Measurements from ENCODE around the gene TAGLN3.

Gene TAGLN3

DNA sequence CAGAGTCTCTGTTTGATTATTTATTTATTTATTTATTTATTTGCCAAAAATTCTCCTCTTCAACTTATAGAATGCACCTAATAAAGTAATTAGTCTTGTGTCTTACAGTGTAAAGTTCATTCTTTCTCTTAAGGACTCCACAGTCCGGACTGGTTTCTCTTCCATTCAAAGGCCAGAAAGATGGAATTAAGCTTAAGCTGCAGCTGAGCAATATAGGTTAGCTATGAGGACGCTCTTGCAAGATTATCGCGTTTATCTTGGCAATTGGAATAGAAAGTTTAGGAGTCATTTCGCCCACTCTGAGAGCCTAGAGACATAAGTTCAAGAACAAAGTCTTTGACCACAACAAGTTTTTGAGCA, 15.0 kb downstream of the TAGLN3 start:
- Histone ChIP-seq H3K9me3 (ENCODE audit: control insufficient read depth, insufficient read depth, low read depth, low read length) (no peaks in the 10 kb centered on the region), H3K4me3 (ENCODE audit: low read depth, low read length) (no peak overlapping the region), H3K27ac (ENCODE audit: extremely low read depth, low read depth, low read length) (no peak overlapping the region), H3K36me3 (ENCODE audit: control insufficient read depth in 2 of 2, insufficient read depth in 1 of 2, low read length in 2 of 2) (no peaks in the 10 kb centered on the region), H3K4me1 (ENCODE audit: control insufficient read depth, insufficient read depth, low read length) (no peaks in the 10 kb centered on the region)
- POLR2A ChIA-PET, result interaction anchor here (1.2 to 1.4 kb wide), 2 partner anchors 35 to 153 kb away, joined by 3 to 6 read pairs; partner anchors contain the start of gene ABHD10
- CTCF ChIA-PET, result interaction anchor here (0.6 to 4.2 kb wide), 35 partner anchors 9 to 435 kb away, joined by 3 to 35 read pairs (median 5); partner anchors contain the start of genes ABHD10 and PHLDB2
- TF ChIP-seq ZSCAN30 (tag by site-specific recombination; IDR thresholded peaks at IDR 0.05), result no peak
- TF ChIP-seq MZF1 (tag by site-specific recombination; IDR thresholded peaks at IDR 0.05; ENCODE audit: borderline replicate concordance), result no peak
- TF ChIP-seq ZNF768 (tag by site-specific recombination; IDR thresholded peaks at IDR 0.05), result peak; percentile 44; the same call in 1 of the 2 replicates
- TF ChIP-seq, protein P1, sequence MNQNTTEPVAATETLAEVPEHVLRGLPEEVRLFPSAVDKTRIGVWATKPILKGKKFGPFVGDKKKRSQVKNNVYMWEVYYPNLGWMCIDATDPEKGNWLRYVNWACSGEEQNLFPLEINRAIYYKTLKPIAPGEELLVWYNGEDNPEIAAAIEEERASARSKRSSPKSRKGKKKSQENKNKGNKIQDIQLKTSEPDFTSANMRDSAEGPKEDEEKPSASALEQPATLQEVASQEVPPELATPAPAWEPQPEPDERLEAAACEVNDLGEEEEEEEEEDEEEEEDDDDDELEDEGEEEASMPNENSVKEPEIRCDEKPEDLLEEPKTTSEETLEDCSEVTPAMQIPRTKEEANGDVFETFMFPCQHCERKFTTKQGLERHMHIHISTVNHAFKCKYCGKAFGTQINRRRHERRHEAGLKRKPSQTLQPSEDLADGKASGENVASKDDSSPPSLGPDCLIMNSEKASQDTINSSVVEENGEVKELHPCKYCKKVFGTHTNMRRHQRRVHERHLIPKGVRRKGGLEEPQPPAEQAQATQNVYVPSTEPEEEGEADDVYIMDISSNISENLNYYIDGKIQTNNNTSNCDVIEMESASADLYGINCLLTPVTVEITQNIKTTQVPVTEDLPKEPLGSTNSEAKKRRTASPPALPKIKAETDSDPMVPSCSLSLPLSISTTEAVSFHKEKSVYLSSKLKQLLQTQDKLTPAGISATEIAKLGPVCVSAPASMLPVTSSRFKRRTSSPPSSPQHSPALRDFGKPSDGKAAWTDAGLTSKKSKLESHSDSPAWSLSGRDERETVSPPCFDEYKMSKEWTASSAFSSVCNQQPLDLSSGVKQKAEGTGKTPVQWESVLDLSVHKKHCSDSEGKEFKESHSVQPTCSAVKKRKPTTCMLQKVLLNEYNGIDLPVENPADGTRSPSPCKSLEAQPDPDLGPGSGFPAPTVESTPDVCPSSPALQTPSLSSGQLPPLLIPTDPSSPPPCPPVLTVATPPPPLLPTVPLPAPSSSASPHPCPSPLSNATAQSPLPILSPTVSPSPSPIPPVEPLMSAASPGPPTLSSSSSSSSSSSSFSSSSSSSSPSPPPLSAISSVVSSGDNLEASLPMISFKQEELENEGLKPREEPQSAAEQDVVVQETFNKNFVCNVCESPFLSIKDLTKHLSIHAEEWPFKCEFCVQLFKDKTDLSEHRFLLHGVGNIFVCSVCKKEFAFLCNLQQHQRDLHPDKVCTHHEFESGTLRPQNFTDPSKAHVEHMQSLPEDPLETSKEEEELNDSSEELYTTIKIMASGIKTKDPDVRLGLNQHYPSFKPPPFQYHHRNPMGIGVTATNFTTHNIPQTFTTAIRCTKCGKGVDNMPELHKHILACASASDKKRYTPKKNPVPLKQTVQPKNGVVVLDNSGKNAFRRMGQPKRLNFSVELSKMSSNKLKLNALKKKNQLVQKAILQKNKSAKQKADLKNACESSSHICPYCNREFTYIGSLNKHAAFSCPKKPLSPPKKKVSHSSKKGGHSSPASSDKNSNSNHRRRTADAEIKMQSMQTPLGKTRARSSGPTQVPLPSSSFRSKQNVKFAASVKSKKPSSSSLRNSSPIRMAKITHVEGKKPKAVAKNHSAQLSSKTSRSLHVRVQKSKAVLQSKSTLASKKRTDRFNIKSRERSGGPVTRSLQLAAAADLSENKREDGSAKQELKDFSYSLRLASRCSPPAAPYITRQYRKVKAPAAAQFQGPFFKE (tag by site-specific recombination; IDR thresholded peaks at IDR 0.05; ENCODE audit: borderline replicate concordance), result no peak

DNA sequence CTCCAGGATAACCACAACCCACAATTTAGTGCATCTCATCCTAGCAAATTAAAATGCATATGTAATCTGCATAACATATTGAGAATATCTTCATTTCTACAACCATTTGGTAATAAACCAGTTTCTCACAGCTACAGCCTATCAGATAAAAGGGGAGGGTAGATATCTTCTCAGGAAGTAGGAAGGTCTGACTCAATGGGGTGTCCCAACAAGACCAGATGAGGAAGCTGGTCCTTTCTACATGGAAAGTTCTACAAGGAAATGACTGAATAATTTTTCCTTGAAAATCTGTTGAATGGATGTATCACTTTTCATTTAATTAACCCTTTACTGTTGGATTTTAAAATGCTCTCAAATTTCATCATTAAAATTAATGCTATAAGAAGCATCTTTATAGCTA, 18.4 kb downstream of the TAGLN3 start:
- no peaks in the 10 kb centered on the region for H3K36me3 ChIP-seq (ENCODE audit: control insufficient read depth in 2 of 2, insufficient read depth in 1 of 2, low read length in 2 of 2)
- no peak overlapping the region for H3K27ac ChIP-seq (ENCODE audit: extremely low read depth, low read depth, low read length)
- no peaks in the 10 kb centered on the region for H3K9me3 ChIP-seq (ENCODE audit: control insufficient read depth, insufficient read depth, low read depth, low read length)
- ChIA-PET CTCF (no interaction called here), POLR2A (no interaction called here)
- TF ChIP-seq HOXA7 (CRISPR knock-in tag; IDR thresholded peaks at IDR 0.05; ENCODE audit: borderline replicate concordance), result no peak
- TF ChIP-seq, protein P2, sequence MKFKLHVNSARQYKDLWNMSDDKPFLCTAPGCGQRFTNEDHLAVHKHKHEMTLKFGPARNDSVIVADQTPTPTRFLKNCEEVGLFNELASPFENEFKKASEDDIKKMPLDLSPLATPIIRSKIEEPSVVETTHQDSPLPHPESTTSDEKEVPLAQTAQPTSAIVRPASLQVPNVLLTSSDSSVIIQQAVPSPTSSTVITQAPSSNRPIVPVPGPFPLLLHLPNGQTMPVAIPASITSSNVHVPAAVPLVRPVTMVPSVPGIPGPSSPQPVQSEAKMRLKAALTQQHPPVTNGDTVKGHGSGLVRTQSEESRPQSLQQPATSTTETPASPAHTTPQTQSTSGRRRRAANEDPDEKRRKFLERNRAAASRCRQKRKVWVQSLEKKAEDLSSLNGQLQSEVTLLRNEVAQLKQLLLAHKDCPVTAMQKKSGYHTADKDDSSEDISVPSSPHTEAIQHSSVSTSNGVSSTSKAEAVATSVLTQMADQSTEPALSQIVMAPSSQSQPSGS (tag by site-specific recombination; IDR thresholded peaks at IDR 0.05; ENCODE audit: low read depth), result no peak
- TF ChIP-seq, protein P3, sequence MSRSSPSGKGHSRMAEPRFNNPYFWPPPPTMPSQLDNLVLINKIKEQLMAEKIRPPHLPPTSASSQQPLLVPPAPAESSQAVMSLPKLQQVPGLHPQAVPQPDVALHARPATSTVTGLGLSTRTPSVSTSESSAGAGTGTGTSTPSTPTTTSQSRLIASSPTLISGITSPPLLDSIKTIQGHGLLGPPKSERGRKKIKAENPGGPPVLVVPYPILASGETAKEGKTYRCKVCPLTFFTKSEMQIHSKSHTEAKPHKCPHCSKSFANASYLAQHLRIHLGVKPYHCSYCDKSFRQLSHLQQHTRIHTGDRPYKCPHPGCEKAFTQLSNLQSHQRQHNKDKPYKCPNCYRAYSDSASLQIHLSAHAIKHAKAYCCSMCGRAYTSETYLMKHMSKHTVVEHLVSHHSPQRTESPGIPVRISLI (tag by site-specific recombination; IDR thresholded peaks at IDR 0.05), result no peak
- no peak for TF ChIP-seq ZNF133 (tag by site-specific recombination; IDR thresholded peaks at IDR 0.05)
- no peaks in the 10 kb centered on the region for H3K4me1 ChIP-seq (ENCODE audit: control insufficient read depth, insufficient read depth, low read length)
- no peak overlapping the region for H3K4me3 ChIP-seq (ENCODE audit: low read depth, low read length)

DNA sequence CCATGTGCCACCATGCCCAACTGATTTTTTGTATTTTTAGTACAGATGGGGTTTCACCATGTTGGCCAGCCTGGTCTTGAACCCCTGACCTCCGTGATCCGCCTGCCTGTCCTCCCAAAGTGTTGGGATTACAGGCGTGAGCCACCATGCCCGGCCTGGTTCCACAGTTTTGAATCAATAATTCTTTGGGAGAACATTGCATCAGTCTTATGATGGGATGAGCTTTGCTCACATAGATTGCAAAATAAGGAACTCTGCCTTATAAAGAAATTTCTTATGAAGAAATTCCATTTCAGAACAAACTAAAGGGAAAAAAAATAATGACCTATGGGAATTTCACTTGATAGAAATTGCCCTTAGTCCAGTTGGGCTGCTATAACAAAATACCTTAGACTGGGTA, 20.0 kb downstream of the TAGLN3 start:
- CTCF ChIA-PET, result no interaction called here
- POLR2A ChIA-PET, result no interaction called here
- H3K36me3 ChIP-seq (ENCODE audit: control insufficient read depth in 2 of 2, insufficient read depth in 1 of 2, low read length in 2 of 2), result no peaks in the 10 kb centered on the region
- no peaks in the 10 kb centered on the region for H3K9me3 ChIP-seq (ENCODE audit: control insufficient read depth, insufficient read depth, low read depth, low read length)
- TF ChIP-seq ZNF530 (tag by site-specific recombination; IDR thresholded peaks at IDR 0.05; ENCODE audit: low read depth) (no peak), ZNF837 (tag by site-specific recombination; IDR thresholded peaks at IDR 0.05) (no peak), ZNF510 (tag by site-specific recombination; IDR thresholded peaks at IDR 0.05; ENCODE audit: insufficient replicate concordance) (no peak), ZSCAN30 (tag by site-specific recombination; IDR thresholded peaks at IDR 0.05) (no peak), ZBTB20 (tag by site-specific recombination; IDR thresholded peaks at IDR 0.05) (no peak), OVOL3 (tag by site-specific recombination; IDR thresholded peaks at IDR 0.05) (no peak)
- TF ChIP-seq, protein P4, sequence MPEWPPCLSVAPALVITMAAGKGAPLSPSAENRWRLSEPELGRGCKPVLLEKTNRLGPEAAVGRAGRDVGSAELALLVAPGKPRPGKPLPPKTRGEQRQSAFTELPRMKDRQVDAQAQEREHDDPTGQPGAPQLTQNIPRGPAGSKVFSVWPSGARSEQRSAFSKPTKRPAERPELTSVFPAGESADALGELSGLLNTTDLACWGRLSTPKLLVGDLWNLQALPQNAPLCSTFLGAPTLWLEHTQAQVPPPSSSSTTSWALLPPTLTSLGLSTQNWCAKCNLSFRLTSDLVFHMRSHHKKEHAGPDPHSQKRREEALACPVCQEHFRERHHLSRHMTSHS (tag by site-specific recombination; IDR thresholded peaks at IDR 0.05), result no peak
- TF ChIP-seq, protein P5, sequence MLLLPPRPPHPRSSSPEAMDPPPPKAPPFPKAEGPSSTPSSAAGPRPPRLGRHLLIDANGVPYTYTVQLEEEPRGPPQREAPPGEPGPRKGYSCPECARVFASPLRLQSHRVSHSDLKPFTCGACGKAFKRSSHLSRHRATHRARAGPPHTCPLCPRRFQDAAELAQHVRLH (tag by site-specific recombination; IDR thresholded peaks at IDR 0.05), result no peak
- H3K4me3 ChIP-seq (ENCODE audit: low read depth, low read length), result no peak overlapping the region
- H3K27ac ChIP-seq (ENCODE audit: extremely low read depth, low read depth, low read length), result no peak overlapping the region
- H3K4me1 ChIP-seq (ENCODE audit: control insufficient read depth, insufficient read depth, low read length), result no peaks in the 10 kb centered on the region
